Naive thymus-derived CD4-positive, alpha-beta T cell (primary cell): ENCODE measurements around the gene GRIK1. TPM values are rescaled to one million over a fixed set of nuclear protein-coding genes. Genes with fewer than 3 reads are reported as not detected.

Experiments used
- ATAC-seq: fragments of 150-1000 bp; cut with Tn5 transposase; 2 replicates; pipeline ENCODE4 v1.10.0; 2021; ENCODE audit warnings: mild to moderate bottlenecking, moderate library complexity
- CTCF ChIA-PET: fragments of 350-600 bp; sonication (Branson Sonifier 250); formaldehyde crosslinking; loops from one replicate; lab custom pipeline; 2021; ENCODE audit warnings: antibody characterized with exemption; lab: Charles Lee
- POLR2A ChIA-PET: fragments of 350-600 bp; sonication (Branson Sonifier 250); formaldehyde crosslinking; loops from one replicate; lab custom pipeline; 2021; ENCODE audit warnings: antibody characterized with exemption, inconsistent platforms; lab: Charles Lee
- DNase-seq, 9 donors: peaks; one replicate each; pipeline versions ENCODE4 v3.0.0 to v3.0.0-alpha.2; 2020 to 2022; ENCODE audit warnings: mixed read lengths in 1 of 9
- H3K27ac ChIP-seq: one replicate; pipeline ENCODE4 v1.7.0; 2013; ENCODE audit warnings: mild to moderate bottlenecking, low read depth, low read length, moderate library complexity
- H3K27me3 ChIP-seq, 2 donors: one replicate each; pipeline ENCODE4 v1.7.0; 2013; ENCODE audit warnings: low read length in 2 of 2, mild to moderate bottlenecking in 2 of 2, moderate library complexity in 2 of 2; ENCODE audit not compliant: control insufficient read depth in 2 of 2, insufficient read depth in 2 of 2
- H3K36me3 ChIP-seq, 3 experiments: 1 replicate in 2 of 3; 2 replicates in 1 of 3; pipeline ENCODE4 v1.7.0; 2013; ENCODE audit warnings: low read length in 3 of 3, mild to moderate bottlenecking in 3 of 3, moderate library complexity in 1 of 3; ENCODE audit not compliant: insufficient read depth in 3 of 3, control insufficient read depth in 2 of 3
- H3K4me1 ChIP-seq, 2 donors: one replicate each; pipeline ENCODE4 v1.7.0; 2013; ENCODE audit warnings: low read length in 2 of 2, mild to moderate bottlenecking in 2 of 2, moderate library complexity in 1 of 2; ENCODE audit not compliant: control insufficient read depth in 2 of 2, insufficient read depth in 2 of 2
- H3K4me3 ChIP-seq: 2 replicates; pipeline ENCODE4 v1.7.0; 2013; ENCODE audit warnings: mild to moderate bottlenecking, low read length
- H3K9me3 ChIP-seq, 3 experiments: 1 replicate in 2 of 3; 2 replicates in 1 of 3; pipeline ENCODE4 v1.7.0; 2013; ENCODE audit warnings: low read length in 3 of 3; ENCODE audit not compliant: control insufficient read depth in 2 of 3
- H3K27ac Mint-ChIP-seq, 9 donors: one replicate each; pipeline ENCODE4 v1.8.0; 2020 to 2022; ENCODE audit warnings: mixed read lengths in 9 of 9, mild to moderate bottlenecking in 8 of 9, moderate library complexity in 5 of 9, inconsistent platforms in 2 of 9
- H3K27me3 Mint-ChIP-seq, 5 donors: one replicate each; pipeline ENCODE4 v1.8.0; 2021 to 2022; ENCODE audit warnings: mixed read lengths in 5 of 5, mild to moderate bottlenecking in 1 of 5
- H3K36me3 Mint-ChIP-seq, 5 donors: one replicate each; pipeline ENCODE4 v1.8.0; 2020 to 2022; ENCODE audit warnings: mixed read lengths in 5 of 5, mild to moderate bottlenecking in 3 of 5, inconsistent platforms in 1 of 5
- H3K4me1 Mint-ChIP-seq, 7 donors: one replicate each; pipeline ENCODE4 v1.8.0; 2020 to 2022; ENCODE audit warnings: mixed read lengths in 7 of 7, mild to moderate bottlenecking in 3 of 7, inconsistent platforms in 1 of 7
- H3K4me3 Mint-ChIP-seq, 10 donors: one replicate each; pipeline ENCODE4 v1.8.0; 2020 to 2022; ENCODE audit warnings: mild to moderate bottlenecking in 10 of 10, mixed read lengths in 10 of 10, moderate library complexity in 6 of 10, inconsistent platforms in 2 of 10
- H3K9me3 Mint-ChIP-seq, 11 donors: one replicate each; pipeline ENCODE4 v1.8.0; 2020 to 2022; ENCODE audit warnings: mixed read lengths in 11 of 11, mild to moderate bottlenecking in 4 of 11, inconsistent platforms in 1 of 11, moderate library complexity in 1 of 11
- intact Hi-C, 2 donors: fragments of 100-400 bp; cut with micrococcal nuclease; formaldehyde crosslinking; loops; one replicate each; pipeline ENCODE4 v1.15.1; 2023
- polyA plus RNA-seq, 2 donors: library from polyadenylated mRNA; unstranded; fragments of 300-500 nt; fragmentation: Illumina TruSeq; gene quantifications; one replicate each; pipeline ENCODE4 v1.2.3, GENCODE V29; 2021
- total RNA-seq, 6 experiments: library from RNA in 5 of 6; stranded (reverse) in 5 of 6; gene quantifications; 1 replicate in 5 of 6; 2 replicates in 1 of 6; pipeline ENCODE4 v1.2.3 and lab custom pipeline; 2021 to 2026

The GRIK1 gene
- total and polyA plus RNA-seq, 7 experiments from 2014 or later, result 0.10 TPM; not detected in 6

GRCh38 chr21:29506214-29506613 is 433.6 kb downstream of the GRIK1 start:
- Histone ChIP-seq H3K36me3 (no peaks in the 10 kb centered on the region), H3K4me1 (no peaks in the 10 kb centered on the region), H3K9me3 (no peaks in the 10 kb centered on the region), H3K27ac (no peak overlapping the region), H3K4me3 (no peak overlapping the region), H3K27me3 (no peaks in the 10 kb centered on the region)
- DNase-seq (no peak), ATAC-seq (no peak)
- intact Hi-C loops, result no loop called here
- Mint-ChIP-seq H3K4me1 (peaks cover 0 to 2% (median 0%) of the 10 kb centered on the region in 7 donors), H3K27me3 (no peaks in the 10 kb centered on the region), H3K27ac (no peak overlapping the region), H3K36me3 (peaks cover 0 to 53% (median 34%) of the 10 kb centered on the region in 5 donors), H3K4me3 (no peak overlapping the region), H3K9me3 (peaks cover 0 to 6% (median 0%) of the 10 kb centered on the region in 11 donors)
- ChIA-PET POLR2A (interaction anchor here (0.6 kb wide), 1 partner anchor 30 kb away, joined by 4 read pairs; no protein-coding TSS in a partner anchor), CTCF (interaction anchor here (0.6 kb wide), 1 partner anchor 223 kb away, joined by 3 read pairs; no protein-coding TSS in a partner anchor)

GRCh38 chr21:29504751-29505321 is 435.0 kb downstream of the GRIK1 start:
- no peaks in the 10 kb centered on the region for H3K36me3 ChIP-seq
- ChIA-PET CTCF (no interaction called here), POLR2A (no interaction called here)
- H3K4me3 ChIP-seq, result no peak overlapping the region
- no peaks in the 10 kb centered on the region for H3K27me3 ChIP-seq
- H3K27ac ChIP-seq, result no peak overlapping the region
- ATAC-seq (no peak), DNase-seq (no peak)
- no peaks in the 10 kb centered on the region for H3K4me1 ChIP-seq
- intact Hi-C loops, result no loop called here
- Mint-ChIP-seq H3K36me3 (peaks cover 0 to 52% (median 29%) of the 10 kb centered on the region in 5 donors), H3K9me3 (peaks cover 0 to 6% (median 0%) of the 10 kb centered on the region in 11 donors), H3K27me3 (no peaks in the 10 kb centered on the region), H3K27ac (no peak overlapping the region), H3K4me3 (no peak overlapping the region), H3K4me1 (peaks cover 0 to 2% (median 0%) of the 10 kb centered on the region in 7 donors)
- no peaks in the 10 kb centered on the region for H3K9me3 ChIP-seq

GRCh38 chr21:29501451-29501850 is 438.3 kb downstream of the GRIK1 start:
- ChIA-PET CTCF (no interaction called here), POLR2A (no interaction called here)
- Histone ChIP-seq H3K27me3 (no peaks in the 10 kb centered on the region), H3K9me3 (no peaks in the 10 kb centered on the region), H3K27ac (no peak overlapping the region), H3K36me3 (no peaks in the 10 kb centered on the region), H3K4me3 (no peak overlapping the region), H3K4me1 (no peaks in the 10 kb centered on the region)
- no peak overlapping the region for H3K27ac Mint-ChIP-seq
- no peaks in the 10 kb centered on the region for H3K27me3 Mint-ChIP-seq
- intact Hi-C loops, result no loop called here
- peaks cover 0 to 69% (median 40%) of the 10 kb centered on the region in 5 donors for H3K36me3 Mint-ChIP-seq
- H3K4me1 Mint-ChIP-seq, result peaks cover 0 to 18% (median 7%) of the 10 kb centered on the region in 7 donors
- no peak overlapping the region for H3K4me3 Mint-ChIP-seq
- peaks cover under 1 to 21% (median 9%) of the 10 kb centered on the region in 11 donors for H3K9me3 Mint-ChIP-seq
- DNase-seq, result no peak
- ATAC-seq, result no peak

GRCh38 chr21:29499734-29500343 is 440.0 kb downstream of the GRIK1 start:
- Histone ChIP-seq H3K27me3 (no peaks in the 10 kb centered on the region), H3K4me3 (no peak overlapping the region), H3K4me1 (no peaks in the 10 kb centered on the region), H3K27ac (no peak overlapping the region), H3K9me3 (no peaks in the 10 kb centered on the region), H3K36me3 (no peaks in the 10 kb centered on the region)
- POLR2A ChIA-PET, result no interaction called here
- DNase-seq (peak in 2 of 9 donors; percentile 2 to 5), ATAC-seq (no peak)
- H3K4me1 Mint-ChIP-seq, result peaks cover 0 to 18% (median 7%) of the 10 kb centered on the region in 7 donors
- H3K9me3 Mint-ChIP-seq, result peaks cover 3 to 24% (median 9%) of the 10 kb centered on the region in 11 donors
- CTCF ChIA-PET, result interaction anchor here (0.6 kb wide), 1 partner anchor 14 kb away, joined by 3 read pairs; no protein-coding TSS in a partner anchor
- intact Hi-C loops, result no loop called here
- H3K27me3 Mint-ChIP-seq, result no peaks in the 10 kb centered on the region
- H3K27ac Mint-ChIP-seq, result peak overlapping the region in 1 of 9 donors; percentile 73
- peak overlapping the region in 2 of 10 donors; percentile 15 to 34 for H3K4me3 Mint-ChIP-seq
- H3K36me3 Mint-ChIP-seq, result peaks cover 0 to 72% (median 46%) of the 10 kb centered on the region in 5 donors

GRCh38 chr21:29499229-29499628 is 440.6 kb downstream of the GRIK1 start:
- H3K4me1 Mint-ChIP-seq, result peaks cover 0 to 18% (median 7%) of the 10 kb centered on the region in 7 donors
- no peak overlapping the region for H3K27ac ChIP-seq
- H3K27me3 Mint-ChIP-seq, result no peaks in the 10 kb centered on the region
- H3K27ac Mint-ChIP-seq, result peak overlapping the region in 1 of 9 donors; percentile 73
- H3K27me3 ChIP-seq, result no peaks in the 10 kb centered on the region
- peaks cover 0 to 66% (median 44%) of the 10 kb centered on the region in 5 donors for H3K36me3 Mint-ChIP-seq
- no peaks in the 10 kb centered on the region for H3K4me1 ChIP-seq
- no peak overlapping the region for H3K4me3 ChIP-seq
- ATAC-seq (no peak), DNase-seq (peak in 2 of 9 donors; percentile 3 to 9)
- ChIA-PET POLR2A (no interaction called here), CTCF (no interaction called here)
- H3K9me3 ChIP-seq, result no peaks in the 10 kb centered on the region
- H3K4me3 Mint-ChIP-seq, result peak overlapping the region in 1 of 10 donors; percentile 34
- intact Hi-C loops, result no loop called here
- H3K36me3 ChIP-seq, result no peaks in the 10 kb centered on the region
- H3K9me3 Mint-ChIP-seq, result peaks cover 3 to 24% (median 9%) of the 10 kb centered on the region in 11 donors

- peaks cover 2 to 24% (median 9%) of the 10 kb centered on the region in 11 donors for H3K9me3 Mint-ChIP-seq
- ChIA-PET POLR2A (no interaction called here), CTCF (no interaction called here)
- no peak for DNase-seq
- peaks cover 0 to 68% (median 51%) of the 10 kb centered on the region in 5 donors for H3K36me3 Mint-ChIP-seq
- no peak overlapping the region for H3K27ac Mint-ChIP-seq
- Histone ChIP-seq H3K27ac (no peak overlapping the region), H3K4me3 (no peak overlapping the region), H3K4me1 (no peaks in the 10 kb centered on the region), H3K36me3 (no peaks in the 10 kb centered on the region), H3K27me3 (no peaks in the 10 kb centered on the region), H3K9me3 (no peaks in the 10 kb centered on the region)
- H3K4me3 Mint-ChIP-seq, result no peak overlapping the region
- intact Hi-C loops, result no loop called here
- H3K27me3 Mint-ChIP-seq, result no peaks in the 10 kb centered on the region
- H3K4me1 Mint-ChIP-seq, result peaks cover 0 to 18% (median 7%) of the 10 kb centered on the region in 7 donors
- no peak for ATAC-seq
Observed at GRCh38 chr21:29496337-29496736, 443.5 kb downstream of the GRIK1 start.
